Femur (tissue), 1 donor: ENCODE results near the gene PPM1N.

Experiments
- DNase-seq: peaks from one replicate; pipeline ENCODE4 v3.0.0-alpha.2; 2017

The PPM1N gene

DNA sequence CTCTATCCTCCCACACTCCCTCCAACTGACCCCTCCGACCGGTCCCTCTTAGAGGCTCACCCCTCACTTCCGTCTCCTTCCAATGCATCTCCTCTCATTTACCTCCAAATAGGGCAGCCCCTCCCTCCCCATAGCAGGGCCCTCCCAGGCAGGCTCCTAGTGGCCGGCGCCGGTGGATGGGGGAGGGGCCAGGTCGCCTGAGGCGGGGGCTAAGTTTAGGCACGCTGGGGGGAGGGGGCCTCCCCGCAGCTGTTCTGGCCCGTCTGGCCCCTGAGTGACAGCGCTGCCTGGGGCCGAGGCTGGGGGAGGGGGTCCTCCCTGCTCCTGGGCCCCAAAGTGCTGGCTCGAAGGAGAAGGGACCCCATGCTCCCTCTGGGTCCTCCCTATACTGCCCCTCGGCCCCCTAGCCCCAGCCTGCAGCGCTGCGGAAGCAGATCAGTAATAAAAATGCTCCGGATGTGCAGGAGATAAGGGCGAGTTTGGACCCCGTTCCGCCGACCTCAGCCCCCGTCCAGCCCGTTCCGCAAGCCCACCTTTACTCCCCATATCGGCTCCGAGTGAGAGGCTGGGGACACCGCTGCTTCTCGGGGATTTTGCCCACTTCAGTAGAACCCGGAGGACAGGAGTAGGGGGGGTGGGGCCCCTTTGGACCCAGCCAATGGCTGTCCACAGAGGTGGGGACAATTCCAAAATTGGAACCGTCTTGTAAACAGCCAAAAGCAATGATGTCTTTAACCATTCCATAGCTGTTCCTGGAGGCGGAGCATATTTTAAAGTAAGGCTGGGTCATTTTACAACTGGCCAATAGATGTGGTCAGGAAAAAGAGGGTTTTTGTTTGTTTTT is 5.4 kb upstream of the PPM1N start:
- DNase-seq = peak; percentile 75

DNA sequence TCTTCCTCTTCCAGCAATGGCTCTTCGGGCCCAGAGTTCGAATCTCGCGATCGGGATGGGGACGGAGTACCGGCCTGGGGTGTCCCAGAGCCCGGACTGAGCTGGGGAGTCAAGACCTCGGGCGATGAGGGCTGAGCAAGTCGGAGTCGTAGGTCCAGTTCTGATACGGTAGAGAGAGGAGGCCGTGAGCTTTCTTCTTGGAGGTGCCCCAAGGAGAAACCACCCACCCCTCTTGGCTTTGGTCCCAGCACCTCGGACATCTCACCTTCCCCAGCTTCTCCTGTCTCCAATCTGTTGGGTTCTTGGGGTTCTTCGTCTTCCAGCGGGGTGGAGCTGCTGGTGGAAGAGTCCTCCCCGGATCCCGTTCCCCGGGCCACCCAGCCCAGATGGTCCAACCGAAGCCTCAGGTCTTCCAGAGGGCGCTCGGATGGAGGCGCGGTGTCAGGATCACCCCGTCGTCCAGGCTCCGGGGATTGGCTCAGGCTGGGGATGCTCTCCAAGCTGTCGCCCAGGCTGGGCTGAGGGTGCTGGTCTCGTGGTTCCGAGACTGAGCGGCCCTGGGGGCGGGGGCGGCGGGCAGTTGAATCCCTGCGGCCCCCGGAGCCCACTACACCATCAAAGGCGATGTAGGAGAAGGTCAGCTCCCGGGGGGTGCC is 3.9 kb upstream of the PPM1N start:
- DNase-seq = peak; percentile 29

GRCh38 chr19:45495178-45495577 is 3.1 kb upstream of the PPM1N start:
- no peak for DNase-seq

DNA sequence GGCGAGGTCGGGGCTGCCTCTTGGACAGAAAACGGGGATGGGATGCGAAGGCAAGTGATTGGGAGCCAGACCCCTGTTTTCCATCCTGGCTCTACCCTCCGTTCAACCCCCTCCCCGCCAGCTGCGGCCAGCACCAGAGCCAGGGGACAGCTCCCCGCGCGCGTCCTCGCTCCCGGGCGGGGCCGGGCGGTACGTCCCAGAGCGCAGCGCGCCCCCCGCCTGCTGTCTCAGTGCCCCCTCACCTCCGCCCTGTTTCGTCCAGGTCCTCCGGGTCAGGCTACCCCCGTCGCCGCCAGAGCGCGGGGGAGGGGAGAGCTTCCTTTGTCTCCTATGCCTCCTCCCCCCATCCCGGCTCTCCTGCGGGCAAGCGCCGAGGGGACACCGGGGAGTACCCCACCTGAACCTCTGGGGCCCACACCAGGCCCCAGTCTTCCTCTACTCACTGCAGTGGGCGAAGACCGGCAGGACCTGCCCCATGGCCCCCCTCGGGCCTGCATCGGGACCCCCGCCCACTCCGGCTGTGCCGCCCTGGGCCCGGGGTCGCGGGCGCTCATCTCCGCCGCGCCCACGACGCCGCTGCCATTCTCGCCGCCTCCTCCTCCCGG is 1.8 kb upstream of the PPM1N start:
- peak; percentile 71 for DNase-seq

GRCh38 chr19:45497791-45498190 is 452 bp upstream of the PPM1N start:
- peak; percentile 21 for DNase-seq

- DNase-seq = peak; percentile 55
Observed at GRCh38 chr19:45499196-45500180, 1.2 kb downstream of the PPM1N start.

DNA sequence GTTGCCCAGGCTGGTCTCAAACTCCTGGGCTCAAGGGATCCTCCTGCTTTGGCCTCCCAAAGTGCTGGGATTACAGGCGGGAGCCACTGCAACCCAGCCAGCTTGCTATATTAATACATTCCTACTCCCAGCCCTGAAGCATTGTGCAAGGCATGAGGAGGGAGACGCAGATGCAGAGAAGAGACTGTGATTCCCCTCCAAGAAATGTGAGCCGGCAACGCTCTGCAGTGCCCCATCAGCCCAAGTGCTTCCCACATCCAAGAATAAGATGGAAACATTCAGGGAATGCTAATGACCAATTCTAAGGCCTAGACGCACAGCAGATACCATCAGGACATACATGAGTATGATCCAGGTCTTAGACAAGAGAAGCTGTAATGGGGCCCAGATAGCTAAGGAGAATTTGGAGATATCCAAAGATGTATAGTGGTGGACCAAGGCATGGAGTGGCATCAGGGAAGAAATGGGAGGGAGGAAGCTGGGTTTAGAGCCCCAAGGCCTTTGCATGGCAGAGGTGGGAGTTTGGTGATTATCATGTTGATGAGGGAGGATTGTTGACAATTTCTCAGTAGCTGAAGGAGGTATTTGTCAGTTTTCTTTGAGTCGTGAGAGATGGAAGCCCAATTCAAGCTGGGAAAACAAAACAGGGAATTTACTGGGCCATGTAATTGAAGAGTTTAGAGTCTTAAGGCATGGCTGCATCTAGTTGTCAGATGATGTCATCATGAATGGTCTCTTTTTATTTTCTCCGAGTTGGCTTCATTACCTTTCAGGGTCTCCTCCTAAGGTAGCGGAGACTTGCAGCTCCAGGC is 2.9 kb downstream of the PPM1N start:
- no peak for DNase-seq

GRCh38 chr19:45501730-45502014 is 3.4 kb downstream of the PPM1N start:
- no peak for DNase-seq

DNA sequence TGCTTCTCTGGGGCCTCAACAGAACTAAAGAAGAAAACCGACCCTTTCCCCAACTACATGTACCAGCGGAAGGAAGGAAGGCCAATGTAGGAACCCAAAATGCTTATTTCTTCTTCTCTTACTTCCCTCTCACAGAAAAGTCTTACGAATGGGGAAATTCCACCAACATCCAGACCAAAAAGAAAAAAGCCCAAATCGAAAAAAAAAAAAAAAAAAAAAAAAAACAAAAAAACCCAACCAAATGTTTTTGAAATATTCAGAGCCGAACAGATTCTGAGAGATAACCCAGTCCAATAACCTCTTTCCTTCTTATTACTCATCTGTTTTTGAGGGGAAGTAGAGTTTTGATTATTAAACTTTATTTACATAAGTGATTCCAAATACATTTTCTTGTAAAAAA is 3.9 kb downstream of the PPM1N start:
- DNase-seq = no peak

GRCh38 chr19:45503909-45504308 is 5.7 kb downstream of the PPM1N start:
- no peak for DNase-seq

DNA sequence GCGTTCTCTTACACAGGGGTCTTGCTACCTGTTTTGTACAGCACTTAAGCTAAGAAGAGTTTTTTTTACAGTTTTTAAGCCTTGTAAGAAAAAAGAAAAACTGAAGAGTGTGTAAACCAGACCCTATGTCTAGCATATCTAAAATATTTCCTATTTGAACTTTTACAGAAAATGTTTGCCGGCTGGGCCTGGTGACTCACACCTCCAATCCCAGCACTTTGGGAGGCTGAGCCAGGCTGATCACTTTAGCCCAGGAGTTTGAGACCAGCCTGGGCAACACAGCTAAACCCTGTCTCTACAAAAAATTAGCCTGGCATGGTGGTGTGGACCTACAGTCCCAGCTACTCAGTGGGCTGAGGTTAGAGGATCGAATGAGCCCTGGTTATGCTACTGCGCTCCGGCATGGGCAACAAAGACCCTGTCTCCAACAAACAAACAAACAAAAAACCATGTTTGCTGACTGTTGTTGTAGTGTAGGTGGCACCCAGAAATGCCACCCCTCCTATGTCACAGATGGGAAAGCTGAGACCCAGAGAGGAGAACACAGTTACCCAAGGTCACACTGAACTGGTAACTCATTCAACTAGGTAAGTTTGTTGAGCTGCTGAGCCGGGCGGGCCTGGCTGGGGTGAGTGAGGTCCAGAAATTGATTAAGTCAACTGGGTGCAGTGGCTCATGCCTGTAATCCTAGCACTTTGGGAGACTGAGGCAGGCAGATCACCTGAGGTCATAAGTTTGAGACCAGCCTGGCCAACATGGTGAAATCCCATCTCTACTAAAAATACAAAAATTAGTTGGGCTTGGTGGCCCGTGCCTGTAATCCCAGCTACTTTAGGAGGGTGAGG is 7.1 kb downstream of the PPM1N start:
- DNase-seq = no peak

DNA sequence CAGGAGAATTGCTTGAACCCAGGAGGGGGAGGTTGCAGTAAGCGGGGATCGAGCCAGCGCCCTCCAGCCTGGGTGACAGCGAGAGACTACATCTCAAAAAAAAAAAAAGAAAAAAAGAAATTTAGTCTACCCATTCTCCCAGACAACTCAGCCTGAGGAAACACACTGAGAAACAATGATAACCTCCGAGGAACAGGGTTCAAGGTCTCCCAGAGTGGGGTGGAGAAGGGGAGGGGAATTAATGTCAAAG is 7.7 kb downstream of the PPM1N start:
- DNase-seq = no peak

DNA sequence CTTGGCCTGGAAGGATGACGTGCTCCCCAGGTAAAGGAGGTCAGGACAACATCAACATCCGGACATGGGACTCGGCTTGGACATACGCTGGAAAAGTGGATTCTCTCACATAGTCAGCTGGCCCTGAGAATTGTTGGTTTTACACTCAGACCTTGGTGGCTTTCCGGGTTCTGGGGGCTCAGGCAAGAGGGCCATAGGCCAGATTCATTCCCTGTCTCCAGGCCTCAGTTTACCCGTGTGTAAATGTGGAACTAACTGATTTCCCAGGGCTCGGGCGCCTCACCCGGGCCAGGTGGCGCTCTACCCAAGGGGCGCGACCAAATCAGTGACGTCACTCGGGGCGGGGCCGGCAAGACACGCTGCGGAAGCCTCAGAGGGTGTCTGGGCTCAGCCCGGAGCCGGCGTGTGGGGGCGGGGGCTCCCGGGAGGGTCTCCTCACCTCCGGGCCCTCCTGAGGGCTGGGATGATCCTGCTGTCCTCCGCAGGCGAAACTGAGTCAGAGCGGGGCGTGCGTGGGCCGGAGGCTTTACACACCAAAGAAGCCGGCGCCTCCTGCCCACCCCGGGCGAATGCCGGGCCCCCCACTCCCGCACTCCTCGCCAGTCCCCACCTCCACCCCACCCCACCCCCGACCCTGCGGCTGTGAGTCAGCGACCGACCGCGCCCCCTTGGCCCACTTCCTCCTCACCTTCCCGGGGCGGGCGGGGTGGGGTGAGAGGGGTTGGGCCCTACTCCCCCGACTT is 8.2 kb downstream of the PPM1N start:
- DNase-seq = peak; percentile 94

DNA sequence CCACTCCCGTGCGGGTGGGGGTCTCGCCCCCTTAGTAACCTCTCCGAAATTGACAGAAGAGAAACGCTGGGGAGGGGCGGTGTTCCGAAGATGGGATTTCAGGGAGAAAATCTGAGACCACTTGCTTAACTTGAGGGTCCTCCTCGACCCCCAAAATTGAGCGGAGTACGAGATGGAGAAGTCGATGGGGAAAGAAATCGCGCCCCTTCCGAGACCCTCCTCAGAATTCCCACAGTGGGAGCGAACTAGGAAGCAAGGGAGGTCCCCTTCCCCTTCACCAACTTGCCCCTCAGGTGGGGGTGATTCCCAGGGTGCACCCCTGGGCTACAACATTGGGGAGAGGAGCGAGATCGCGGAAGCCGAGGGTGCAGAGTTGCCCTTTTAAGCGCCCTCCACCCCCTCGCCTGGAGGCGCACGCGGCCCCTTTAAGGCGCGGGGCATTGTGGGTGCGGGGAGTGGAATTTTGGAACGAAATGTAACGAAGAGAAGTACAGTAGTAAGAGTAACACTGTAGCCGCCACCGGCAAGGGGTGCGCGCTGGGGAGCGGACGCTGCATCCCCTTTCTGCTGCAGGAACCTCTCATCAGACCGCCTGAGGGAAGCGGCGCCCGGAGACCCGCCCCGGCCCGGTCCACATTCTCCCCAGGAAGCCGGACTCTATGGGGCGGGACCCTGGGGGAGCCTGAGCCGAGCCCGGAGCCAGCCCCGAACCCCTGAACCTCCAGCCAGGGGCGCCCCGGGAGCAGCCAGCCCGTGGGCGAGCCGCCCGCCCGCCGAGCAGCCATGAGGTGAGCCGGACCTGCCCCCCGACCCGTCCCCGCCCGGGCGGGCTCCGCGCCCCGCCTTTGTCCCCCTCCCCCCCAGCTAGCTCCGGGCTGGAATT is 9.0 kb downstream of the PPM1N start, which contains the start of gene VASP:
VASP (plus strand) TSS at position 491 of the 883 bp plus-strand sequence; CDS start at position 784, 293 bp downstream.
- peak; percentile 91 for DNase-seq

- peak; percentile 64 for DNase-seq
Observed at GRCh38 chr19:45507872-45508416, 9.7 kb downstream of the PPM1N start.

DNA sequence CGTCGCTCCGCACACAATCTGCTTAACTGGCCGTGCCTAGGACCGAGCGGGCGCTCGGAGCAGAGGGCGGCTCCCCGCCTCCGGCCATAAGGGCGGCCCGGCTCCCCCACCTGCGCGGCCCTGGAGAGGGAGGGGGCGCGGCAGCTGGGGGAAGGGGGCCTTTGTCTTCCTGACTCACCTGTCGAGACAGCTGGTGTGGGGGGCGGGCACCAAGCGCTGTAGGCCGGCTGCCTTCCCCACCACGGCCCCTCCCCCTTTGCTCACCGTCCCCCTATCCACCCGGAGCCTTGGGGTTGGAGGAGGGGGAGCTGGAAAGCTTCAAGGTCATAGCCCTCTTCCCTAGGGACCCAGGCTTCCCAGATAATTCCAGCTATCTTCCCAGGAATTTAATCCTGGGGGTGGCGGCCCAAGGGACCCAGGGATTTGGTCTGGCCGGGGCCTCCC is 10.2 kb downstream of the PPM1N start:
- peak; percentile 70 for DNase-seq

GRCh38 chr19:45508861-45509691 is 10.8 kb downstream of the PPM1N start:
- peak; percentile 78 for DNase-seq

GRCh38 chr19:45509692-45510015 is 11.4 kb downstream of the PPM1N start:
- no peak for DNase-seq
